Effector memory CD4-positive, alpha-beta T cell (primary cell): ENCODE results near the gene IGSF21.

Experiments
- DNase-seq, 3 donors: peaks; one replicate each; pipeline ENCODE4 v3.0.0-alpha.2; 2020
- H3K27ac ChIP-seq: 2 replicates; pipeline ENCODE4 v1.7.0; 2013; ENCODE audit warnings: mild to moderate bottlenecking, low read length, moderate library complexity; ENCODE audit not compliant: insufficient read depth, poor library complexity, severe bottlenecking
- H3K27me3 ChIP-seq: replicated peaks from 2 replicates; pipeline ENCODE4 v1.7.0; 2013; ENCODE audit warnings: mild to moderate bottlenecking, low read length; ENCODE audit not compliant: insufficient read depth, control insufficient read depth, poor library complexity, severe bottlenecking
- H3K36me3 ChIP-seq: 2 replicates; pipeline ENCODE4 v1.7.0; 2013; ENCODE audit warnings: mild to moderate bottlenecking, low read length, moderate library complexity; ENCODE audit not compliant: control insufficient read depth, insufficient read depth
- H3K4me1 ChIP-seq: 2 replicates; pipeline ENCODE4 v1.7.0; 2013; ENCODE audit warnings: low read length, mild to moderate bottlenecking; ENCODE audit not compliant: control insufficient read depth, insufficient read depth, poor library complexity, severe bottlenecking
- H3K4me3 ChIP-seq: 2 replicates; pipeline ENCODE4 v1.7.0; 2013; ENCODE audit warnings: low read length, low read depth, mild to moderate bottlenecking; ENCODE audit not compliant: insufficient read depth, poor library complexity, severe bottlenecking
- H3K9me3 ChIP-seq: 2 replicates; pipeline ENCODE4 v1.7.0; 2013; ENCODE audit warnings: mild to moderate bottlenecking, low read length, moderate library complexity; ENCODE audit not compliant: control insufficient read depth

The IGSF21 gene

GRCh38 chr1:18245647-18246046 lies 138.0 kb downstream of the IGSF21 start:
- Histone ChIP-seq H3K9me3 (no peaks in the 10 kb centered on the region), H3K27me3 (no peaks in the 10 kb centered on the region), H3K4me3 (no peak overlapping the region), H3K27ac (no peak overlapping the region), H3K36me3 (no peaks in the 10 kb centered on the region), H3K4me1 (no peaks in the 10 kb centered on the region)
- no peak for DNase-seq

- no peak overlapping the region for H3K4me3 ChIP-seq
These were observed 138.9 kb downstream of the IGSF21 start for GRCh38 chr1:18246543-18246942.

GRCh38 chr1:18247151-18247550 lies 139.6 kb downstream of the IGSF21 start:
- Histone ChIP-seq H3K4me3 (no peak overlapping the region), H3K4me1 (no peaks in the 10 kb centered on the region), H3K27ac (no peak overlapping the region), H3K9me3 (no peaks in the 10 kb centered on the region), H3K36me3 (no peaks in the 10 kb centered on the region), H3K27me3 (no peaks in the 10 kb centered on the region)
- DNase-seq = no peak

More at GRCh38 chr1:18246543-18246942, 138.9 kb downstream of the IGSF21 start:
- no peaks in the 10 kb centered on the region for H3K27me3 ChIP-seq
- H3K36me3 ChIP-seq = no peaks in the 10 kb centered on the region
- H3K4me1 ChIP-seq = no peaks in the 10 kb centered on the region
- H3K27ac ChIP-seq = no peak overlapping the region
- DNase-seq = no peak
- no peaks in the 10 kb centered on the region for H3K9me3 ChIP-seq

- Histone ChIP-seq H3K27ac (no peak overlapping the region), H3K4me1 (no peaks in the 10 kb centered on the region), H3K9me3 (no peaks in the 10 kb centered on the region), H3K27me3 (no peaks in the 10 kb centered on the region), H3K4me3 (no peak overlapping the region), H3K36me3 (no peaks in the 10 kb centered on the region)
- DNase-seq = no peak
These were observed 142.0 kb downstream of the IGSF21 start for GRCh38 chr1:18249631-18250030.

- no peaks in the 10 kb centered on the region for H3K9me3 ChIP-seq
- H3K36me3 ChIP-seq = no peaks in the 10 kb centered on the region
- no peak for DNase-seq
- no peaks in the 10 kb centered on the region for H3K27me3 ChIP-seq
- no peak overlapping the region for H3K4me3 ChIP-seq
- H3K4me1 ChIP-seq = no peaks in the 10 kb centered on the region
- no peak overlapping the region for H3K27ac ChIP-seq
These were observed 145.5 kb downstream of the IGSF21 start for GRCh38 chr1:18253093-18253492.

- DNase-seq = no peak
- no peaks in the 10 kb centered on the region for H3K27me3 ChIP-seq
- H3K36me3 ChIP-seq = no peaks in the 10 kb centered on the region
- H3K27ac ChIP-seq = no peak overlapping the region
- H3K4me3 ChIP-seq = no peak overlapping the region
- H3K9me3 ChIP-seq = no peaks in the 10 kb centered on the region
- no peaks in the 10 kb centered on the region for H3K4me1 ChIP-seq
These were observed 149.0 kb downstream of the IGSF21 start for GRCh38 chr1:18256282-18257235.

- H3K36me3 ChIP-seq = no peaks in the 10 kb centered on the region
- H3K4me1 ChIP-seq = no peaks in the 10 kb centered on the region
- no peaks in the 10 kb centered on the region for H3K9me3 ChIP-seq
- no peak for DNase-seq
- no peaks in the 10 kb centered on the region for H3K27me3 ChIP-seq
- no peak overlapping the region for H3K27ac ChIP-seq
- no peak overlapping the region for H3K4me3 ChIP-seq
These were observed 150.2 kb downstream of the IGSF21 start for GRCh38 chr1:18257778-18258177.

- Histone ChIP-seq H3K4me3 (no peak overlapping the region), H3K4me1 (no peaks in the 10 kb centered on the region), H3K36me3 (no peaks in the 10 kb centered on the region), H3K27ac (no peak overlapping the region), H3K27me3 (no peaks in the 10 kb centered on the region), H3K9me3 (no peaks in the 10 kb centered on the region)
- DNase-seq = no peak
These were observed 154.3 kb downstream of the IGSF21 start for GRCh38 chr1:18261891-18262290.

- H3K4me1 ChIP-seq = no peaks in the 10 kb centered on the region
- no peaks in the 10 kb centered on the region for H3K27me3 ChIP-seq
- H3K9me3 ChIP-seq = no peaks in the 10 kb centered on the region
- no peak for DNase-seq
- H3K27ac ChIP-seq = no peak overlapping the region
- H3K4me3 ChIP-seq = no peak overlapping the region
- H3K36me3 ChIP-seq = no peaks in the 10 kb centered on the region
These were observed 155.1 kb downstream of the IGSF21 start for GRCh38 chr1:18262726-18263125.

- H3K27ac ChIP-seq = no peak overlapping the region
- no peaks in the 10 kb centered on the region for H3K9me3 ChIP-seq
- no peaks in the 10 kb centered on the region for H3K36me3 ChIP-seq
- H3K27me3 ChIP-seq = no peaks in the 10 kb centered on the region
- no peaks in the 10 kb centered on the region for H3K4me1 ChIP-seq
- DNase-seq = no peak
- no peak overlapping the region for H3K4me3 ChIP-seq
These were observed 156.0 kb downstream of the IGSF21 start for GRCh38 chr1:18263547-18264120.
